Activated CD4-positive, alpha-beta T cell treated with anti-CD3 and anti-CD28 coated beads for 24 hours (primary cell): ENCODE results near the gene TNFAIP3.

Experiments used
- DNase-seq, 2 donors: peaks; one replicate each; pipeline ENCODE4 v3.0.0-alpha.2; 2020; ENCODE audit warnings: low read depth in 2 of 2

The TNFAIP3 gene

GRCh38 chr6:137863091-137863797 is 3.8 kb upstream of the TNFAIP3 start:
- no peak for DNase-seq

DNA sequence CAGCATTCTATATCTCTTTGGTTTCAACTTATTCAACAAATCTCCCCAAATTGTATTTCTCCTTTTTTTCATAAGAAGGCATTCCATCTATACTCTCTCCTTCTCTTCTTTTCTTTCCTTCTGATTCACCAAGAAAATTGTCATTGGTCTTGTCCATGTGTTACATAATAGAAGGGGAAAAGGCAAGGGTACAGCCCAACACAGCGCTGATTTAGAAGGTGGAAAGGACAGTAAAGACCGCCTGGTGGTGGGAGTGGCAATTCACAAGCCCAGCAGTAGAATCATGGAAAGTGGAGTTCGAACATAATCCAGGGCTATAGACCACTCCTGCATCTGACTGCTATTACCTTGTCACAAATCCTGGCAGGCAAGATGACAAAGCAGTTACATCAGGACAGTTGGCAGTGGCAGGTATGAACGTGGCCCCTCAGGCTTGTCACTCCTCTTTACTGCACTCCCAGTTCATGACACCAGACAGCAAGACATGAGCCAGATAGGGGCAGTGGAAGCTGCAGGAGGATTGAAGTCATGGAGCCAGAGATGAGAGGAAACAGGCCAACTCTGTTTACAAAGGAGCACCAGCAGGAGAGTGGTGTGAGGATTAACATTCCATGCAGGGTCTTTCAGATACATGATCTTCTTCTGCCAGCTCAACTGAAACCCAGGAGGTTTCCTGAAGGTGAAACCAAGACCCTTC is 2.1 kb upstream of the TNFAIP3 start:
- DNase-seq, result no peak

DNA sequence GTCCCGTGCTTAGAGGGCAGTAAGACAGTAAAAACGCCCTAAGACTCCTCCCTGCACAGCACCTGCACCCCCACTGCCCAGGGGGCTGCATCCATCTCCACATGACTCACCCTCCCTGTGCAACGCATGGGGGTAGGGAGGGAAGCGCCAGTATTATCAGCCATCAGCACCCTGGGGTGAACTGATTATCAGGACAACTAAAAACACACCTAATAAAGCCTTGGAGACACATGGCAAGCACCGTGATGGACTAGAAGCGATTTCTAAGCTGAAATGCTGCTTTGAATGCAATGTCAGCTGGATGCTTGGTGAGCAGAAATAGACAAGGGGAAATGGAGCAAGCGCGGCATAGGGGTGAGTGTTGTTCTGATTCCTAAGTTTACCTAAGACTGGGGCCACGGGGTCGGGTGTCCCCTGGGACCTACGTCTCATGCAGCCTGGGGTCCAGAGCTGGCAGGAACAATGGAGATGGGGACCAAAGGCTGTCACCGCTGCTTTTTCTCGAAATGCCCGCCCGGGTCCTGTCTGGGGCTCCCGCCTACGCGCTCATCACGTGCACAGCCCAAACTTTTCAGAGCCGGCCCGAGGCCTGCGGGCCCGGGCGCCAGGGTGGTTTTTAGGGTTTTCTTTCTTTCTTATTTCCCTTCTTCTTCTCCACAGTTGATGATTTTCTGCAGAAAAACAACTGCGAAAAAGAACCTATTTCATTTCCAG is 702 bp upstream of the TNFAIP3 start:
- DNase-seq, result no peak

- DNase-seq, result no peak
These were observed 838 bp downstream of the TNFAIP3 start for GRCh38 chr6:137867685-137868509.

DNA sequence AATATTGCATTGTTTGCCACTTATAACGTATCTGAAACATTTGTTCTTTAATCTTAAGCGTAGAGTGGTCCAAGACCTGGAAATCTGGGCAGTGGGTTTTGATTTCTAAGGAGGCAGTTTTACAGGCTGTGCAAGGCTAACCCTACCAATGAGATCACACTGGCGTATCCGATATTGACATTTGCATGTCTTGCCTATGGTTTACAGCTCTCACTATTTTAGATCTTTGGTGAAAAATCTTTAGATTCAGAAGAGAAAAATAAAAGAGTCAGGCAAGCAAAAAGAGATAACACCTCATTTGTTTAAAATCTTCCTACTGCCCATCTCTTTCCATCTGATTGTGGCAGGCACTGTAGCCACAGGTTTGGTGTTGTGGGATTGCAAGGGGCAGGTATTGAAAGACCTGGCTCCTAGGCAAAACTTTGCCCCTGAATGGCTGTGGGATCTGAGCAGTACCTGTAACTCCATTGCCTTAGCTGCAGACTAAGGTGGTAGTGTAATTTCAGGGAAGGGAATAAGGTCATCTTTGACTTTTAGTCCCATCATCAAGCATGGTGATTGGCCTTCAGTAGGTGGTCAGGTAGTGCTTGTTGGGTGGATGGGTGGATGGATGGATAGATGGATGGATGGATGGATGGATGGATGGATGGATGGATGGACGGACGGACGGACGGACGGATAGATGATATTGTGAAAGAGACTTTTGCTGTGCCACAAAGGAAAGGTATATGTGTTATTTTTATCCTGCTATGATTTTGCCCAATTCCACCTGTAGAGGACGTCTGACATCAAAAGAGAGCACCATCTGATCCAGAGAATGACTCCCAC is 1.9 kb downstream of the TNFAIP3 start:
- no peak for DNase-seq

DNA sequence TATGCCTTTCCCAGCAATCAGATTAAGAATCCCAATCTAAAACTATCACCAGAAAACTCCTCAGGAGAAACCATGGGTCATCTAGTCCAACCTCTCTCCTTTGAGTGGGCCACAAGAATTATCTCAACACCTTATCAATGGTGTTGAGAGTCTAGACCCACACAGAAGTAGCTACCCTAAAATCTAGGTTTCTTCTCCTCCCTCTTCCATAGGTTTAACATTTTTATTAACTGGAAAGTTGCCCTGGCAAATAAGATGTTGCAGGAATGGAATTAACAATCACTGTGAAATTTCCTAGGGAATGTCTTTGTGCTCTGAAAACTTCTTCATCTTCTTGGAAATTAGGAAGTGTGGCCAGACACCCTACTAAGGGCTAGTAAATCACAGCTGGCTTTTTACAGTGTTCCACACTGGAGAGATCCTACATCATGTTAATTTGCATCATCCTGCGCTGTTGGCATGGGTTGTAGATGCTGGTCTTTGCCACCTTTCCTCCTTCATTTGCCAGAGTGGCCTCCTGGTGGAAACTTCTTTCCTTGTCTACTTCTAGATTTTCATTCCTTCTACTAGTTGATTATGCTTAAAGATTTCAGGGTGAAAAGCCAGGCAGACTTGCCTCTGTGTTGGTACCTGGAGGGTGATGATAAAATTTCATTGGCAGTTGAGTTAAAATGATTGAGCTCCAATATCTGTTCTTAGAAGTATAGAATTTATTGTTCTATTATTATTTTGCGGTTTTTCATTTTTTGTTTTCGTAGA is 2.7 kb downstream of the TNFAIP3 start:
- DNase-seq, result no peak

GRCh38 chr6:137870308-137870644 is 3.2 kb downstream of the TNFAIP3 start:
- no peak for DNase-seq

DNA sequence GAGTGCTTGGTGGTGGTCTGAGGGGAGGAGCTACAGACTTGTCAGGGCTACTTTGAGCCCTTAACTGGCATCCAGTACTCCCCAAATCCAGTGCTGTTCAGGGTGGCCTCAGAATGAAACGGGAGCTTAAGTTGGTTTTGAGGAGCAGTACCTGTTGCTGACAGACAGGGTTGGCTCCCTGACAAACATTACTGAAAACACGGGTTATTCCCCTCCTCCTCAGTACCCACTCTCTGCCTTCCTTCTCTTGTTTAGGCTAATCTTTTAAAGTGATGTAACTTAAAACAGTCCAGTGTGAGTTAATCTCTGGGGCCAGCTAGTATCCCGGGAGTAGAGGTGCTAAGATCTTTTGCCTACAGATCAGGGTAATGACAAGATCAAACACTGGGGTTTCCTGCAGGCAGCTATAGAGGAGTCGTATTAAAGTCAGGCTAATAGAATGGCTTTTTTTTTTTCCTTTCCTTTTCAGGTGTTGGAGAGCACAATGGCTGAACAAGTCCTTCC is 3.7 kb downstream of the TNFAIP3 start:
- peak in 1 of 2 donors; percentile 46 for DNase-seq

DNA sequence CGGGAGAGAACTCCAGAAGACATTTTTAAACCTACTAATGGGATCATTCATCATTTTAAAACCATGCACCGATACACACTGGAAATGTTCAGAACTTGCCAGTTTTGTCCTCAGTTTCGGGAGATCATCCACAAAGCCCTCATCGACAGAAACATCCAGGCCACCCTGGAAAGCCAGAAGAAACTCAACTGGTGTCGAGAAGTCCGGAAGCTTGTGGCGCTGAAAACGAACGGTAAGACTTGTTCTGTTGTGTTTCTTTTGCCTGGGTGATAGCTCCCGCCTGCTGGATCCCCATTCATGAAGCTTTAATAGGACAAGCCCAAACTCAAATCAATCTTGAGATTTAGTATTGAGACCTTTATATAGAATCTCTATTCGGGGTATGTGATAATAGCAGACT is 4.2 kb downstream of the TNFAIP3 start:
- no peak for DNase-seq

GRCh38 chr6:137871831-137872454 is 4.9 kb downstream of the TNFAIP3 start:
- DNase-seq, result no peak

DNA sequence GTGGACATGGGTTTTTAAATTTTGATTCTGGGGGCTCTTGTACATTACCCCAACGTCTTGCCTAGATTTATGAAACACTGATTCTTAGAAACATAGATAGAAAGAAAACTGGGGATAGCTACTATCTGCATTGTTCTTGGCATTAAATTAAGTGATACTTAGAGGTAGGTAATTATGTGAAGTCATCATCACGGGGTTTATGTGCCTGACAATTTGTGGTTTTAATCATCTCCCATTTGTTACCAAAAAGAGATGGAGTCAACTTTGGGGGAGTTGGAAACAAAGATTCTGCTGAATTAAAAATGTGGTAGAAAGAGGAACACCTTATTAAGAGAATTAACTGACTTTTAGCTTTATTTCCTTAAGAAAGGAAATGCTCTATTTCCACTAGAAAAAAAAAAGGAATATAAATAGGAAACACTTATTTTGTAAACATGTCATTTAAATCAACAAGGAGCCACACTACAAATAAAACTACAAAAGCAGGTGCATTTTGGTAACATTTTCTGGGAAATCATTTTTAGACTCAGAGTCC is 5.6 kb downstream of the TNFAIP3 start:
- DNase-seq, result no peak

- DNase-seq, result peak; percentile 76 to 77
These were observed 6.3 kb downstream of the TNFAIP3 start for GRCh38 chr6:137873273-137873762.

DNA sequence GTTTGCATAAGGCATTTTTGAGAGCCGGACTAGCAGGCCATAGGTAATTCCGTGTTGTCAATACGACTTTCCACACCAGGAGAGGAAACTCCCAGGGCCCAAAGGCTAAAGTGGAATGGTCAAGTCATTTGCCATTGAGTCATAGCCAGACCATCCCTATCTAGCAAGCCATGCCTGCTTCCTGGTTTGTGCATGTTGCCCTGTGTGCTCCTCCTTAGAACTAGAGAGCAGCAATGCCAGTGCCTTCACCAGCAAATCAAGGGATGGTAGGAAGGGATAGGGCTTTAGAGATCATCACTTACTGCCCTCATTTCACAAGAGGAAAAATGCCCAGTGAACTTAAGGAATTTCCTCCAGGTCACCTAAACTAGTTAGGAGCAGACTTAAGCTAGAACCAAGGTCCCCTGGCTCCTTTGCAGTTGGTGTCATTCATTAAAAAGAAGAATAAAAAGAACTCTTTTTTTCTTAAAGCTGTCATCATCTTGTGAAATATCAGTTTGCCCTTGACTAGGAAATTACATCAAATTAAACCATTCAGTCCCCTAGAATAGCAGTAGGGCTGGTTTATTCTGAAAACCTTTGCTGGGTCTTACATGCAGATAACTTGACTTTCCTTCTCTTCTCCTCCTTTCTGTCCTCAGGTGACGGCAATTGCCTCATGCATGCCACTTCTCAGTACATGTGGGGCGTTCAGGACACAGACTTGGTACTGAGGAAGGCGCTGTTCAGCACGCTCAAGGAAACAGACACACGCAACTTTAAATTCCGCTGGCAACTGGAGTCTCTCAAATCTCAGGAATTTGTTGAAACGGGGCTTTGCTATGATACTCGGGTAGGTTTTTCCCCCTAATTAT is 7.4 kb downstream of the TNFAIP3 start:
- no peak for DNase-seq

DNA sequence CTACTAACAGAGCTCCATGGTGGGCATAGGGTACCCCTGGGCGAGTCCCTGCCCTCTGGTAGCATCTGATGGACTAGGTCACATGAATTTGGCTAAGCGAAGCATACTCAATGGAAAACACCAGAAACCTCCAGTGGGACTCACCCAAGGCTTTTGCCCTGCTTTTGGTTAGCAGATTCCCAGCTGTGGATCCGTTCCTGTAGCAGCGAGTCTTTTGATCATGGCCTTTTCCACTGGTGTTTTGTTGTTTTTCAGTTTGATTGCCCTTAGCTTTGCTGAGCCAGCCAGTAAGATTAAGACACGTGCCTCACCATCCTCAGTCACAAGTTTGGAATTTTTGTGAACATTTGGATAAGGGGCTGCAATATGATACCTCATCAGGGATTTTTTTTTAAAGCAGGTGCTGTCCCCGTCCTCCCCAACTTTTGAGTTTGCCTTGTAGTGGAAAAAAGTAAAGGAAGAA is 8.0 kb downstream of the TNFAIP3 start:
- DNase-seq, result no peak

DNA sequence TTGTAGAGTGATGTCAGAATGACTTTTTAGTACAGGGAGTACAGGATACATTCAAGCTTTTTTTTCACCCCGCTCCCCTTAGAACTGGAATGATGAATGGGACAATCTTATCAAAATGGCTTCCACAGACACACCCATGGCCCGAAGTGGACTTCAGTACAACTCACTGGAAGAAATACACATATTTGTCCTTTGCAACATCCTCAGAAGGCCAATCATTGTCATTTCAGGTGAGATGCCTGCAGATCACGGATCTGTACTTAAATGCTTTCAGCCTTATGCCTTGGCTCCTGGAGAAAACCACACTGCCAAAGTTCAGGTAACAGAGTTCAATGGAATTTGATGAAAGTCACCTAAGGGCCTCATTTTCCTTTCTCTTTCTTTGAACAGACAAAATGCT is 8.5 kb downstream of the TNFAIP3 start:
- DNase-seq, result no peak

DNA sequence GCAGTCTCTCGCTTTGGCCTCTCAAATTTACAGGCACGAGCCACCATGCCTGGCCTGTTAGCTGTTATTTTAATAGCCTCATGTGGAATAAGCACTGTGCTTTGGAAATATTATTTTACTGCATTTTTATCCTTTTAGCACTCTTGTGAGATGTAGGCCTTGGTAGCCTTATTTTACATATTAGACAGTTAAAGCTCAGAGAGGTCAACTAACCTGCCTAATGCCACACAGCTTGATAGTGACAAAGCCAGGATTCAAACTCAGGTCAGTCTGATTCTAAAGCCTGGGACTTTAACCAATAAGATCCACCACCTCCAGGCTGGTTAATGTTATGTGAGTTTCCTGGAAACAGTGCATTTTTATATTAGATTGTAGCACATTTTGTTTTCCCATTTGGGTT is 9.5 kb downstream of the TNFAIP3 start:
- DNase-seq, result no peak

- DNase-seq, result no peak
These were observed 10.1 kb downstream of the TNFAIP3 start for GRCh38 chr6:137877113-137877512.

GRCh38 chr6:137877606-137878005 is 10.5 kb downstream of the TNFAIP3 start:
- no peak for DNase-seq
